Measurements from ENCODE around the gene TMEM72.
A peak's percentile ranks its signal among the peaks of the same experiment; 100 is the strongest.

Gene TMEM72

DNA sequence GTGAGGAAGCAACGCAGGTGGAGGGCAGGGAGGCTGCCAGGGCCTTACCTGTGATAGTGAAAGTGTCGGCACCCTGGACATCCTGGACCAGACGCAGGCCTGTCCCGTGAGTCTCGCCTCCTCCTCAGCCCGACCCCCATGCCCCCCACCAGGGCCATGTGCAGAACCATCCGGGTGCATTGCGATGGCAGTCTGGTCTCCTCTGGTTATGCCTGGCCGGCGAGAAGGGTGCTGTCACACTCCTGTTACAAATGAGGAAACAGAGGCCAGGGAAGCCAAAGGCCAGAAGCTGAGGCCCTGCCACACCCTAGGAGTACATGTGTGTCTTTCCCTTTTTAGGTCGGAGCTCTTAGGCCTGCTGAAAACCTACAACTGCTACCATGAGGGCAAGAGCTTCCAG, 60.3 kb downstream of the TMEM72 start:
- no peak overlapping the region for H3K4me3 ChIP-seq (ENCODE audit: low read depth, low read length)
- TF ChIP-seq, protein P1, sequence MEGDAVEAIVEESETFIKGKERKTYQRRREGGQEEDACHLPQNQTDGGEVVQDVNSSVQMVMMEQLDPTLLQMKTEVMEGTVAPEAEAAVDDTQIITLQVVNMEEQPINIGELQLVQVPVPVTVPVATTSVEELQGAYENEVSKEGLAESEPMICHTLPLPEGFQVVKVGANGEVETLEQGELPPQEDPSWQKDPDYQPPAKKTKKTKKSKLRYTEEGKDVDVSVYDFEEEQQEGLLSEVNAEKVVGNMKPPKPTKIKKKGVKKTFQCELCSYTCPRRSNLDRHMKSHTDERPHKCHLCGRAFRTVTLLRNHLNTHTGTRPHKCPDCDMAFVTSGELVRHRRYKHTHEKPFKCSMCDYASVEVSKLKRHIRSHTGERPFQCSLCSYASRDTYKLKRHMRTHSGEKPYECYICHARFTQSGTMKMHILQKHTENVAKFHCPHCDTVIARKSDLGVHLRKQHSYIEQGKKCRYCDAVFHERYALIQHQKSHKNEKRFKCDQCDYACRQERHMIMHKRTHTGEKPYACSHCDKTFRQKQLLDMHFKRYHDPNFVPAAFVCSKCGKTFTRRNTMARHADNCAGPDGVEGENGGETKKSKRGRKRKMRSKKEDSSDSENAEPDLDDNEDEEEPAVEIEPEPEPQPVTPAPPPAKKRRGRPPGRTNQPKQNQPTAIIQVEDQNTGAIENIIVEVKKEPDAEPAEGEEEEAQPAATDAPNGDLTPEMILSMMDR (IDR thresholded peaks at IDR 0.05; ENCODE audit: insufficient read depth, low read depth, low read length, missing control alignments): no peak
- no peak for DNase-seq (ENCODE audit: low read depth)

DNA sequence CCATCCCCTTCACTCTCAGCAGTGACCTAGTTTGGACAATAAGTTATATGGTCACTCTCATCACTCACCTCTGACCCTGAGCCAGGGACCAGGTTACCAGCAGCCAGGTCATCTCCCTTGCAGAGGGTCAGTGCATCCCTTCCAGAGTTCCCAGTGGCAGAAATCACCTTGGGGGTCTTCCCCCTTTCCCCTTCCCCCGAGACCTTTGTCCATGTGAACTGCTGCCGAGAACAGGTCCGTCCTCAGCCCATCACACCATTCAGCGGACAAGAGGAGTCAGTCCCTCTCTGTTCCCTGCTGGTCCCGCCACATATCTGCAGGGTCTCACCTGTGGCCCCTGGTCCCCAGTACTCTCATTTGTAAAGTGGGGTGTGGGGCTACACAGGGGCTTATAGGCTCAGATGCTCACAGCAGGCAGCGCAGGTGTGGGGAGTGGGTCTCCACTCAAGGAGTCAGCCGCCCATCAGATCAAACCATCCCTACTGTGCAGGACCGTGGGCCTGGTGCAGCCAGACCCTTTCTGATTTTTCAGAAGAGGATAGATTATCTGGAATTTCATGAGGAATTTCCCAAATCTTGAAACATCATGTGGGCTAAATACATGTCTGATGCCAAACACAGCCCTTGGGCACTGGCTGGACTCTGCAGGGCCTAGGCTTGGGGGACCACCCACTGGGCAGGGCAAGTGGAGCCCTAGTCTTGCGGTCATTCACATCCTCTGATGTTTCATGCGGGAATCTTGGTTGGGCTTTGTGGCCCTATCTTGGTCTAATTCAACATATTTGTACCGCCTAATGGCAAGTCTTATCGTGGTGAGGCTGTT, 61.0 kb downstream of the TMEM72 start:
- TF ChIP-seq, protein P1 (IDR thresholded peaks at IDR 0.05; ENCODE audit: insufficient read depth, low read depth, low read length, missing control alignments): no peak
- no peak for DNase-seq (ENCODE audit: low read depth)
- no peak overlapping the region for H3K4me3 ChIP-seq (ENCODE audit: low read depth, low read length)

DNA sequence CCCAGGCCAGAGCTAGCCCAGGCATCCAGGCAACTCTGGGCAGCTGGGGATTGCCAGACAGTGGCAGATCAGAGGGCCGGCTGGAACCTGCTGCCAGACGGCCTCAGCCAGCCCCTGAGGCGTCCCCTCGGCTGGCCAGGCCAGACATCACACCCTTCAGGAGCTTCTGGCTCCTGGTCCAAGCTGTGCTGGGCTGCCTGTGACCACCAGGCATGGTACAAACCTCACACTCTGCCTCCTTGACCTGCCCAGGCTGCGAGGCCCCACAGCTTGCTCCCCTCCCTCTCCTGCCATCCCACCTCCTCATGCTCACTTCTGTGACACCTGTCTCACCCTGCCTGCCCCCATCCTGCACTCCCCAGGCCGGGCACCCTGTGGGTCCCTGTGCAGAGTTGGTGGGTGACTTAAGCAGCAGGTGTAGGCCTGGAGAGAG, 61.8 kb downstream of the TMEM72 start:
- DNase-seq (ENCODE audit: low read depth): no peak
- H3K4me3 ChIP-seq (ENCODE audit: low read depth, low read length): no peak overlapping the region
- TF ChIP-seq, protein P1 (IDR thresholded peaks at IDR 0.05; ENCODE audit: insufficient read depth, low read depth, low read length, missing control alignments): no peak

DNA sequence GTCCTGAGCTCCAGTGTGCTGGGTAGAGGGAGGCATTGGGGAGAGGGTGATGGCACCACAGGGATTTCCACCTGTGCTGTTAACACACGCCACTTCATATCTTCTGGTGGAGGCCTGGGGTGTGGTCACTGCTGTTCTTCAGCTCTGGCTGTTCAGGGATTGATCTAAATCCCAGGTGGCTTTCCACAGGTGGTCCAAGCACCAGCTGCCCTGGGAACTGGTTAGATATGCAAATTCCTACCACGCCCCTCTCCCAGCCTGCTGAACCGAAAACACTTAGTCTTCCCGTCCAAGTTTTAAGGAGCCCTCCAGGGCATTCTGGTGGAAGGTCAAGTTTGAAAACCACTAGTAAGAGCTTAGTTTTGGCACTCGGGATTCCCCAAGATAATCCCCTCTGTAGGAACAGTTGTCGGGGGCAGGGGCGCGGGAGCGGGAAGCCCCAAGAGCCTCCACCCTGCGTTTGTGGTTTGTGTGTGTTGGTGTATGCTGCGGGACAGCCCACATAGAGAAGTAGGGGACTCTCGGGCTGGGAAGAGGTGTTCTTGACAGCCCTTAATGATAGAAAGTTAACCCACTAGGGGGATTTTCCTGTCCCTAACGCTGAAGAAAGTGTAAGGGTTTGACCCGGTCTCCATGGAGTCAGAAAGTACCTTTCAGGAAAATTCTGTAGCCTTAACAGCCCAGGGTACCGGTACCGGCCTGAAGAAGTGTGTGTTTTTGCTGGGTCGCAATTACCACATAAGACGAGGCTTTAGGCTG, 62.4 kb downstream of the TMEM72 start:
- TF ChIP-seq, protein P1 (IDR thresholded peaks at IDR 0.05; ENCODE audit: insufficient read depth, low read depth, low read length, missing control alignments): no peak
- DNase-seq (ENCODE audit: low read depth): peak; percentile 77
- peak overlapping the region; percentile 60 for H3K4me3 ChIP-seq (ENCODE audit: low read depth, low read length)

DNA sequence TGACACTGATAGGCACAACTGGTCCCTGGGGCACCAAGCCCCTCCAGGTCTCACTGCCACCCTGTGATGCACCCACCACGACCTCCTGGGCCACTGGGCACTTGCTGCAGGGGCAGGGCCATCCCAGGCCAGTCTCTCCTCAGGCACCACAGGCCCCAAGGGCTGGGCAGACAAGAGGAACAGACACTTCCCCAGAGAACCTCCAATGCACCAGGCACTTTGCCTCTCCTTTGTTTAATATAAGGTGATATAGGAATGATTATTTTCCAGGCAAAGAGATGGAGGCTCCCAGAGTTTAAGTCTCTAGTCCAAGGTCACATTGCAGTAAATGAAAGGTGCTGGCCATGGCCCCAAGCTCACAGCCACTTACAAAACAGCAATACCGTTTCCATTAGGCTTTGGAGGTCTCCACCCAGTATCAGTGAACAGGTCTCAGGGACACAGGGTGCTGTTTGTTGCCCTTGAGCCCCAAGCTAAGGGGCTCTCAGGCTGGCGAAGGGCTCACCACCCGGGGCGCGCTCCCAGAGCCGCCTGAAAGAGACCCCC, 63.0 kb downstream of the TMEM72 start:
- peak; percentile 38 for DNase-seq (ENCODE audit: low read depth)
- peak overlapping the region; percentile 60 for H3K4me3 ChIP-seq (ENCODE audit: low read depth, low read length)
- TF ChIP-seq, protein P1 (IDR thresholded peaks at IDR 0.05; ENCODE audit: insufficient read depth, low read depth, low read length, missing control alignments): no peak

DNA sequence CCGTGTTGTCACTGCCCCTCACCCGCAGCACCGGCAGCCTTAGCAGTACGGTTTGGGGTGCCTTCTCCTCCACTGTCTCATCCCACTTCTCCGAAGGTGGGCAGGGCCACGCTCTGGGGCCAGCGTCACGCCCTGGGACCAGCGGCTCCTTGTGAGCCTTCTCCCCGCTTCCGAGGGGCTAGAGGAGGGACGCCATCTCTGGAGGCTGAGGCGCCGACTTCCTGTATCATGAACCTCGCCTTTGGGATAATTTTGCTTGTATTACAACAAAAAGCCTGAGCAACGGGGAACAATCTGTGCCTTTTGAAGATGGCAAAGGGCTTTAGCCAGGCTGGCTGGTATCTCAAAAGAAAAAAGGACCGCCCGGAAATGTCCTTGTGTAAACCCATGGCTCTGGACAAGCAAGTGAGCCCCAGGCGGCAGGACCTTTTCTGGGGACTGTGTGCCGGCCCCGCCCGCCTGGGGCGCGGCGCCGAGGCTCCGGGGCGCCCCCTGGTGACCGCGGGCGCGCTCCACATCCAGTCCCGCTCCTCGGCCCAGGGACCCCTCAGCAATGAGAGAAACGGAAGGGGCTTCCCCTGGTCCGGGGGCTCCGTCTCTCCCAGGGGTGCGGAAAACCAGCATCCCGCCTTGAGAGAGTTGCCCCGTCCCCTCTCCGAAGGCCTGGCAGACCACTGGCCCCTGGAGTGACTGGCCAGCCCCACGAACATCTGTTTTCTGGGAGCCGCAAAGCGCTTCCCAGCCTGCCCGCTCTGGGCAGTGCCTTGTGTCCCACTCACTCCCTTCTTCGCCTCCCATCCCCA, 63.7 kb downstream of the TMEM72 start:
- peak overlapping the region; percentile 60 for H3K4me3 ChIP-seq (ENCODE audit: low read depth, low read length)
- peak; percentile 82 for DNase-seq (ENCODE audit: low read depth)
- TF ChIP-seq, protein P1 (IDR thresholded peaks at IDR 0.05; ENCODE audit: insufficient read depth, low read depth, low read length, missing control alignments): peak; percentile 87

All from GM12865 (cell line).